Measurements from ENCODE around the gene ACSS3.

DNA sequence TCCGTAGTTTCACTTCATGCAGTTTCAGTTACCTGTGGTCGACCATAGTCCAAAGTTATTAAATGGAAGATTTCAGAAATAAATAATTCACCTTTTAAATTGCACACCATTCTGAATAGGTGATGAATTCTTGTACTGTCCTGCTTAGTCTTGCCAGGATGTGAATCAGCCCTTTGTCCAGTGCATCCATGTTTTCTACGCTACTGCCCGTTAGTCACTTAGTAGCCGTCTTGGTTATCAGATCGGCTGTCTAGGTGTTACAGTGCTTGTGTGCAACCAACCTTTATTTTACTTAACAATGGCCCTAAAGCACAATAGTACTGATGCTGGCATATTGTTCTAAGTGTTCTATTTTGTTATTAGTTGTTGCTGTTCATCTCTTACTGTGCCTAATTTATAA, 146.7 kb downstream of the ACSS3 start:
- TF ChIP-seq, protein P1, sequence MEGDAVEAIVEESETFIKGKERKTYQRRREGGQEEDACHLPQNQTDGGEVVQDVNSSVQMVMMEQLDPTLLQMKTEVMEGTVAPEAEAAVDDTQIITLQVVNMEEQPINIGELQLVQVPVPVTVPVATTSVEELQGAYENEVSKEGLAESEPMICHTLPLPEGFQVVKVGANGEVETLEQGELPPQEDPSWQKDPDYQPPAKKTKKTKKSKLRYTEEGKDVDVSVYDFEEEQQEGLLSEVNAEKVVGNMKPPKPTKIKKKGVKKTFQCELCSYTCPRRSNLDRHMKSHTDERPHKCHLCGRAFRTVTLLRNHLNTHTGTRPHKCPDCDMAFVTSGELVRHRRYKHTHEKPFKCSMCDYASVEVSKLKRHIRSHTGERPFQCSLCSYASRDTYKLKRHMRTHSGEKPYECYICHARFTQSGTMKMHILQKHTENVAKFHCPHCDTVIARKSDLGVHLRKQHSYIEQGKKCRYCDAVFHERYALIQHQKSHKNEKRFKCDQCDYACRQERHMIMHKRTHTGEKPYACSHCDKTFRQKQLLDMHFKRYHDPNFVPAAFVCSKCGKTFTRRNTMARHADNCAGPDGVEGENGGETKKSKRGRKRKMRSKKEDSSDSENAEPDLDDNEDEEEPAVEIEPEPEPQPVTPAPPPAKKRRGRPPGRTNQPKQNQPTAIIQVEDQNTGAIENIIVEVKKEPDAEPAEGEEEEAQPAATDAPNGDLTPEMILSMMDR (IDR thresholded peaks at IDR 0.05): no peak
- TF ChIP-seq POLR2A (IDR thresholded peaks at IDR 0.05) (no peak), EP300 (IDR thresholded peaks at IDR 0.05) (no peak), POLR2AphosphoS5 (IDR thresholded peaks at IDR 0.05) (no peak)
